Right hindlimb (tissue), 1 donor: ENCODE results near the gene KCNA10.
"Not testable (repeated sequence)": the region's sequence is repeated elsewhere in the genome, so short reads cannot be mapped to it uniquely, and the experiment has no call there.

Experiments used
- DNase-seq: peaks from one replicate; pipeline ENCODE4 v3.0.0-alpha.2; 2018

Gene KCNA10

DNA sequence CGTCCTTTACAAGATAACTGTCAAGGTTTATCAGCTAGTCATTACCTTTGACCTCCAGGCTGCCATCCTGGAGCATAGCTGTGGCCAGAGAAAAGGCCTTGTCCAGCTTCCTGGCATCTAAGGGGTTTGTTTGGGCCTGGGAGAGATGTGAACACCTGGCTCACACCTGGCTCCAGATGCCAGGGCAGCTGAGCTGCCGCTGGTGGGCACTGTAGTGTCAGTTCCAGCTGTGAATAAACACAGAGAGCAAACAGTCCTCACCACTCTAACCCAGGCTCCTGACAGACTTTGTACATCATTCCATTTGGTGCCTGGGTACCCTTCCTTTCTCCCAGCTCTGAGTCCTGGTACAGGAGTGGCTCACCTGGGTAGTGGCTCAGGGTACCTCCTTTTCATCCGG, 14.3 kb upstream of the KCNA10 start:
- no peak for DNase-seq

GRCh38 chr1:110529011-110529410, 10.0 kb upstream of the KCNA10 start:
- DNase-seq, result no peak

DNA sequence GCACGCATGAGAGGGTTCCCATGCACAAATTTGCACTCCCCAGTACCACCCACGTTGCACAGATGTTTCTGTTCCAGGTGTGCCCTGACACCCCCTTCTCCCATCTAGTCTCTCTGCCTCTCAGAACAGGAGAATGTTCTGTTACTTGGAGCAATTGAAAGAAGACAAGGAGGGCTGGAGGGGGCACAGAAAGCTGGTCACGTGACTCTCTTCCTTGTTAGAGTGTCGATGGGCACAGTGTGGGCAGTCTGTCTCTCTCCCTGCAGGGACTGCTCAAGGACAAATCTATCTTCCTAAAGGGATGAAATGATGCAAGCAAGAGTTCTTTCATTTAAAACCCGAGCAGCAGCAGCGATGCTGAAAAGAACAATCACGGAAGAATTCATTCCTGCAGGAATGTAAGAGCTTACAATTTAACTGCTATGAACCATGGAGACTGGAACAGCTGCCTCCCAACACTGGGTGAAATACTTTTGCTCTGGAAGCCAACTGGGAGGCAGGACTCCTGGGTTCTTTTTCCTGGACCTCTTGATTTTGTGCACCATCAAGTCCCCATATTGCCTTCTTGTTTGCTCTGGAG, 7.3 kb upstream of the KCNA10 start:
- DNase-seq, result no peak

GRCh38 chr1:110525249-110525595, 6.2 kb upstream of the KCNA10 start:
- no peak for DNase-seq

DNA sequence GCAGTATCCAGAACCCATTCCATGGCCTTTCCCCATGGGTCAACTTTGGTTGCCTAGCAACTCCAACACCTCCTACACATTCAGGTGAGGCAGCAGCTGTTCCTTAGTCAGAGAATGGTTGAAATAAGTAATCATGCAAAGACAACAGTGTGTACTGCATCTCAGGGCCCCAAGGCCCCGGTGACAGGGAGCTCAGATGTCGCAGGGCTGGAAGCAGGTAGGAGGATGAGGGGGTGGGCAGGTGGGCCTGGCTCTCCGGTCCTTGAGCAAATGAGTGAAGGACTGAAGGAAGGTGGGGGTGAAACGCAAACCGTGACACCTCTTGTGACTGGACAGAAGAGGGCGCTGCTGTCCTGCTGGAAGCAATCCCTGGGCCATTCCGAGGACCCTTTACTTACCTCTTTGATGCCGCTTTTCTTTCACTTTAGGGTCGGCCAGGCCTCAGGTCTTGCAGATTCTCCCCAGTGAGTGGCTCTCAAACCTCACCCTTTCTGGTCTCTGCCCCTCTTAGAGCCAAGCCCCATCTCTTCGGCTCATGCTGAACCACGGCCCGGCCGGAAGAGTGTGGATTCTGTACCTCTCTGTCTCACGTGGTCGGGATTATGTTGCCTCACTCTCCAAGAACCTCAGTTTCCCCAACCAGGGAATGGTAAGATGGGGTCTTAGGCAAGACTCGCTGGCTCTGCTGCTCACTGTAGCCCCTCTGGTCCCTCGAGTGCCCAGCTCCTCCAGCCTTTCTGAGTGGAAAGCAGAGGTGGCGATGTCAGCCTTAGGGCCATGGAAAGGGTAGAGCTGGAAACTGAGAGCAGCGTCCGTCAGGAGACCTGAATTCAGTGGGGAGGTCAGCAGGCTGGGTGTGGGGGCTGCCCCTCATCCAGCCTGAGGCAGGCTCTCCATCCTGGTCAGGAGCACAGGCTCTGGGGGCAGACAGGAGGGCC, 5.6 kb upstream of the KCNA10 start:
- DNase-seq, result peak; percentile 38

GRCh38 chr1:110523011-110523410, 4.0 kb upstream of the KCNA10 start:
- DNase-seq, result no peak

DNA sequence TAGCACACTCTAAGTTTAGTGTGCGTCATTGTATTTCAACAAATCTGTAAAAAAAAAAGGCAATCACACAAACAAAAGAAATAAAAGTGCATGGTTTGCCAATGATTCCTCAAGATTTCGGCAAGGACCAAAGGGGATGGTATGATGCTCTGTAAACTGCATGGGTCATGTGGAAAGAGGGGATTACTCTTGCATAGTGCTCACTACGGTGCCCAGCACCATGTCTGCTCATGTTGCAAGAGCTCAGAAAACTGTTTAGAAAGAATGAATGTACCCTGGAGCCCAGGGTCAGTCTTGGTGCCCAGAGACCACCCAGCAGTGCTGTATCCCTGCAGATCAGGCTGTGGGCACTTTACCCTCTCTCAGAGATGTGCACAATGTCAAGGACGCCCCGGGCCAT, 3.6 kb upstream of the KCNA10 start:
- no peak for DNase-seq

- DNase-seq, result no peak
Measured at GRCh38 chr1:110520827-110521226, 1.9 kb upstream of the KCNA10 start.

DNA sequence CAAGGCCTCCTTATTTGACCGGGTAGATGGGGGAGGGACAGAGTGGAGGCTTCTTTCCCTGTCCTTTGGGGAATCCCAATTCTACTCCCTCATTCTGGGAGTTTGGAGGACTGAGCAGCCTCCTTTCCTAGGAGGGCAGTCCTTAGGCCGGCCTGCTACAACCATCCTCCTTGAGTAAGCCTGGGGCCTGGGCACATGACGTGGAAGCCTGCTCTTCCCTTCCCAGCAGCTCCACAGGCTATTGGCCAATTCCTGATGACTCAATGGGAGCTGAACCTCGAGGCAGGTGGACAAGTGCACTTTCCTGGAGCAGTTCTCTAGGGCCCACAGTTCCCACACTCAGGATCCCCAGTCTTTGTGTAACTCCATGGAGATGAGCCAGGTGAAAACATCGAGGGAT, 3.1 kb downstream of the KCNA10 start:
- no peak for DNase-seq

DNA sequence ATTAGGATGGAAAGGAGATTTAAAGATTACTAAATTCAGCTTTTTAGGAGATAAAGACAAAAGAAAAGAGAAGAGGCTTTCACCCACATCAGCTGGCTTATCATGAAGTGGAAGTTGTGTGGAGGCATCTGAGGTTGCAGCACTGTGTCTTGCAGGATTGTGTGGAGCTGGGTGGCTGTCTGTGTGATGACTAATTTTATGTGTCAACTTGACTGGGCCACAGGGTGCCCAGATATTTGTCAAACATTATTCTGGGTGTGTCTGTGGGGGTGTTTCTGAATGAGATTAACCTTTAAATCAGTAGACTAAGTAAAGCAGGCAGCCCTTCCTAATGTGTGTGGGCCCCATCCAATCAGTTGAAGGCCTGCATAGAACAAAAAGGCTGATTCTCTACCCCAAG, 3.9 kb downstream of the KCNA10 start:
- DNase-seq, result no peak

DNA sequence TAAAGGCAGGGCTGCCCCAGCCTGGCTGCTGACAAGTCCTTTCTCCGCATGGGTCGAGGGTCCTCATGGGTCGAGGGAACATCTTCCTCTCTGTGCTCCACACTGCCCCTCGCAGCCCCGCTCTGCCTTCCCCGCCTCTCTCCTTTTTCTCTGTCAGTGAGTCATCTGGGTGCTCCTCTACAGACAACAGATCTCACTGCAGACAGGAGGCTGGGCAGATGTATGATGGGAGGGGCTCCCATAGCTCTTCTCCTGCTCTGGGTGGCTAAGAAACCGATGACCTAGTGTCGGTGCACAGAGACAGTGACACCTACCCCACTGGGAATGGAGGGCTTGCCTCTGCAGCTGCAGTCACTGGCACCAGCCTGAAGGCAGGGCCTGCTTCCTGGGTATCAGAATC, 5.5 kb downstream of the KCNA10 start:
- no peak for DNase-seq

- DNase-seq, result no peak
Measured at GRCh38 chr1:110511436-110511835, 7.5 kb downstream of the KCNA10 start.

GRCh38 chr1:110510921-110511320, 8.1 kb downstream of the KCNA10 start:
- DNase-seq, result not testable (repeated sequence)

GRCh38 chr1:110509655-110510054, 9.3 kb downstream of the KCNA10 start:
- no peak for DNase-seq

GRCh38 chr1:110508028-110508940, 10.7 kb downstream of the KCNA10 start:
- peak; percentile 55 for DNase-seq

GRCh38 chr1:110506541-110506940, 12.4 kb downstream of the KCNA10 start:
- DNase-seq, result no peak

DNA sequence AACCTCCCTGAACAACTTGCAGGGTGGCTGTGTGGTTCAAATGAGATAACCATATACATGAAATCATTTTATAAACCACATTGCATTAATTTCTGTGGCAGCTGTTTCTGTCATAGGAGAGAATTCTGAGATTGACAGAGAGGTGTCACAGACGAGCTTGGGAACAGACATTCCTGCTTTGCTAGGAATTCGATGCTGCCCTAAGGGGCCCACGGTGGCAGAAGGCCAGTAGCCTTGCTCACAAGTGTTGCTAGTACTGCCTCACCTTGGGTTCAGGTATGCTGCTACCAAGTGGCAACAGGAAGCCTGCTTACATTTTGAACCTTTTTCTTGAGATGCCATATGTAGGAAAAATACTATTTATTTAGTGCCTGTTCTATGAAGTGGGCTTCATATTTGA, 13.4 kb downstream of the KCNA10 start:
- no peak for DNase-seq

DNA sequence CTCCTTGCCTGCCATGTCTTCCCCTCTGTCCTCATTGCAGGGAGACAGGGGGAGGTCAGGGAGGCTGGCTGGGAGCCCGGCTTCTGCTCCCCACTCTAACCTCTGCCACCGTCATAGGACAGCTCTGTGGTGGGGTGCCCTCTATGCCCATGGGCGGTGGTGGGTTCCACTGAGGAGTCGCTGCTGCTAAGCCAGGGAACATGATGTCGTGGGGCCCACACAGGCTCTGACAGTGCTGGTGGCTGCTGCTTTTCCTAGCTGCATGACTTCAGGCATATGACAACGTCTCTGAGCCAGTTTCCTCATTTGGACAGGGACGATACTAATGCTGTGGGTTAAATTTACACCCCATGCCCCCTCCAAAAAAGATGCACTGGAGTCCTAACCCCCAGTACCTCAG, 14.7 kb downstream of the KCNA10 start:
- no peak for DNase-seq

GRCh38 chr1:110503471-110503870, 15.5 kb downstream of the KCNA10 start:
- DNase-seq, result no peak

- DNase-seq, result no peak
Measured at GRCh38 chr1:110502402-110503151, 16.4 kb downstream of the KCNA10 start.

DNA sequence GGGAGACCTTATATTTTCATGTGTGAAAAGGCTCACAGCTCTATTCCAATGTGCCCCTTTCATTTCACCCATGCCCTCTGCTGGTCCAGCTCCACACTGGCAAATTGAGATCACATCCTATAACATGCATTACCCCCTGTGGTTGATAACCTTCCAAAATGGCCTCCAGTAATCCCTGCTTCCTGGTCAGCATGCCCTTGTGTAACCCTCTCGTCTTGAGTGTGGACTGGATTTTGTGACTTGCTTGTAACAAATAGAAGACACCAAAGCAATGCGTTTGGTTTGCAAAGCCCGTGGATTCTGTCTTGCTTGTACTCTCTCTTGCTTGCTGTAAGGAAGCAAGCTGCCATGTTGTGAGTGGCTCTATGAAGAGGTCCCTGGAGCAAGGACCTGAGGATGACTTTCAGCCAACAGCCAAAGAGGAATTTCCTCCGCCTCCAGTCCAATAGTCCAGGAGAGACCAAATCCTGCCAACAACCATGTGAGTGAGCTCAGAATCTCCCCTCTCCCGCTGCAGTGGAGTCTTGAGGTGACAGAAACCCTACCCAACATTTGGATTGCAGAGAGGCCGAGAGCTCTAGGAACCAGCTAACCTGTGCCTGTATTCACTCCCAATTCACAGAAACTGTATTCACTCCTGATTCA, 17.4 kb downstream of the KCNA10 start:
- DNase-seq, result no peak

- DNase-seq, result no peak
Measured at GRCh38 chr1:110498270-110498669, 20.7 kb downstream of the KCNA10 start.
